ENCODE measurements around the gene CCL19.

The CCL19 gene

GRCh38 chr9:34685591-34685990 is 5.5 kb downstream of the CCL19 start:
- DNase-seq (ENCODE audit: low spot score), result no peak
- no peak overlapping the region for H3K27ac ChIP-seq (ENCODE audit: poor library complexity, severe bottlenecking)
- no peaks in the 10 kb centered on the region for H3K27me3 ChIP-seq (ENCODE audit: insufficient read depth, poor library complexity, severe bottlenecking)
- no peaks in the 10 kb centered on the region for H3K36me3 ChIP-seq (ENCODE audit: low read depth)
- TF ChIP-seq CTCF (IDR thresholded peaks at IDR 0.05; ENCODE audit: poor library complexity, severe bottlenecking), result no peak
- no peak for ATAC-seq (ENCODE audit: low read depth)
- no peak overlapping the region for H3K4me3 ChIP-seq (ENCODE audit: severe bottlenecking)
- no peaks in the 10 kb centered on the region for H3K4me1 ChIP-seq (ENCODE audit: insufficient read depth, poor library complexity, severe bottlenecking)
- no peaks in the 10 kb centered on the region for H3K9me3 ChIP-seq (ENCODE audit: severe bottlenecking)

GRCh38 chr9:34684816-34685215 is 6.3 kb downstream of the CCL19 start:
- TF ChIP-seq CTCF (IDR thresholded peaks at IDR 0.05; ENCODE audit: poor library complexity, severe bottlenecking), result no peak
- no peaks in the 10 kb centered on the region for H3K9me3 ChIP-seq (ENCODE audit: severe bottlenecking)
- no peaks in the 10 kb centered on the region for H3K4me1 ChIP-seq (ENCODE audit: insufficient read depth, poor library complexity, severe bottlenecking)
- DNase-seq (ENCODE audit: low spot score) (no peak), ATAC-seq (ENCODE audit: low read depth) (no peak)
- no peaks in the 10 kb centered on the region for H3K27me3 ChIP-seq (ENCODE audit: insufficient read depth, poor library complexity, severe bottlenecking)
- H3K27ac ChIP-seq (ENCODE audit: poor library complexity, severe bottlenecking), result no peak overlapping the region
- H3K36me3 ChIP-seq (ENCODE audit: low read depth), result no peaks in the 10 kb centered on the region
- no peak overlapping the region for H3K4me3 ChIP-seq (ENCODE audit: severe bottlenecking)

- no peak for ATAC-seq (ENCODE audit: low read depth)
- no peaks in the 10 kb centered on the region for H3K9me3 ChIP-seq (ENCODE audit: severe bottlenecking)
Measured at GRCh38 chr9:34684145-34684544, 6.9 kb downstream of the CCL19 start.

GRCh38 chr9:34675869-34676268 is 15.2 kb downstream of the CCL19 start:
- Histone ChIP-seq H3K27ac (ENCODE audit: poor library complexity, severe bottlenecking) (no peak overlapping the region), H3K4me3 (ENCODE audit: severe bottlenecking) (no peak overlapping the region), H3K27me3 (ENCODE audit: insufficient read depth, poor library complexity, severe bottlenecking) (no peaks in the 10 kb centered on the region), H3K9me3 (ENCODE audit: severe bottlenecking) (no peaks in the 10 kb centered on the region), H3K36me3 (ENCODE audit: low read depth) (no peaks in the 10 kb centered on the region), H3K4me1 (ENCODE audit: insufficient read depth, poor library complexity, severe bottlenecking) (no peaks in the 10 kb centered on the region)
- ATAC-seq (ENCODE audit: low read depth), result no peak
- TF ChIP-seq CTCF (IDR thresholded peaks at IDR 0.05; ENCODE audit: poor library complexity, severe bottlenecking), result no peak
- no peak for DNase-seq (ENCODE audit: low spot score)

More at GRCh38 chr9:34684145-34684544, 6.9 kb downstream of the CCL19 start:
- DNase-seq (ENCODE audit: low spot score), result no peak
- TF ChIP-seq CTCF (IDR thresholded peaks at IDR 0.05; ENCODE audit: poor library complexity, severe bottlenecking), result no peak
- no peaks in the 10 kb centered on the region for H3K27me3 ChIP-seq (ENCODE audit: insufficient read depth, poor library complexity, severe bottlenecking)
- H3K4me3 ChIP-seq (ENCODE audit: severe bottlenecking), result no peak overlapping the region
- no peaks in the 10 kb centered on the region for H3K36me3 ChIP-seq (ENCODE audit: low read depth)
- no peak overlapping the region for H3K27ac ChIP-seq (ENCODE audit: poor library complexity, severe bottlenecking)
- no peaks in the 10 kb centered on the region for H3K4me1 ChIP-seq (ENCODE audit: insufficient read depth, poor library complexity, severe bottlenecking)

GRCh38 chr9:34675048-34675714 is 15.9 kb downstream of the CCL19 start:
- Histone ChIP-seq H3K4me1 (ENCODE audit: insufficient read depth, poor library complexity, severe bottlenecking) (no peaks in the 10 kb centered on the region), H3K36me3 (ENCODE audit: low read depth) (no peaks in the 10 kb centered on the region), H3K4me3 (ENCODE audit: severe bottlenecking) (no peak overlapping the region), H3K9me3 (ENCODE audit: severe bottlenecking) (no peaks in the 10 kb centered on the region), H3K27me3 (ENCODE audit: insufficient read depth, poor library complexity, severe bottlenecking) (no peaks in the 10 kb centered on the region), H3K27ac (ENCODE audit: poor library complexity, severe bottlenecking) (no peak overlapping the region)
- peak; percentile 72 for TF ChIP-seq CTCF (IDR thresholded peaks at IDR 0.05; ENCODE audit: poor library complexity, severe bottlenecking)
- DNase-seq (ENCODE audit: low spot score), result no peak
- peak; percentile 75 for ATAC-seq (ENCODE audit: low read depth)

All from RWPE2 (cell line).